ENCODE measurements around the gene DCC.

- TF ChIP-seq EZH2 (IDR thresholded peaks at IDR 0.05; ENCODE audit: low read depth, unreplicated experiment) (no peak), CTCF (conservative IDR thresholded peaks at IDR 0.05; ENCODE audit: low read depth in 2 of 2) (no peak), POLR2AphosphoS5 (IDR thresholded peaks at IDR 0.05; ENCODE audit: low read depth) (no peak), EZH2phosphoT487 (IDR thresholded peaks at IDR 0.05; ENCODE audit: unreplicated experiment) (no peak), STAT1 (IDR thresholded peaks at IDR 0.05; ENCODE audit: unreplicated experiment) (no peak), JUNB (IDR thresholded peaks at IDR 0.05; ENCODE audit: unreplicated experiment) (no peak), ETS1 (IDR thresholded peaks at IDR 0.05) (no peak), CREB1 (CRISPR knock-in tag; IDR thresholded peaks at IDR 0.05; ENCODE audit: low read depth) (no peak), REST (IDR thresholded peaks at IDR 0.05; ENCODE audit: unreplicated experiment) (no peak), ZNF114 (CRISPR knock-in tag; IDR thresholded peaks at IDR 0.05) (no peak), ZNF331 (CRISPR knock-in tag; IDR thresholded peaks at IDR 0.05; ENCODE audit: low read depth) (no peak)
Observed at GRCh38 chr18:53115876-53116585, 776.0 kb downstream of the DCC start.

All from GM23338 (cell line).